ENCODE results near the gene SERPINH1. TPM values are rescaled to one million over a fixed set of nuclear protein-coding genes. Genes with fewer than 3 reads are reported as not detected.

The SERPINH1 gene
- total and polyA plus RNA-seq, 2 donors (not counting 3 experiments of a cell fraction or from before 2014, with no cell fraction given), result 409 to 816 TPM

DNA sequence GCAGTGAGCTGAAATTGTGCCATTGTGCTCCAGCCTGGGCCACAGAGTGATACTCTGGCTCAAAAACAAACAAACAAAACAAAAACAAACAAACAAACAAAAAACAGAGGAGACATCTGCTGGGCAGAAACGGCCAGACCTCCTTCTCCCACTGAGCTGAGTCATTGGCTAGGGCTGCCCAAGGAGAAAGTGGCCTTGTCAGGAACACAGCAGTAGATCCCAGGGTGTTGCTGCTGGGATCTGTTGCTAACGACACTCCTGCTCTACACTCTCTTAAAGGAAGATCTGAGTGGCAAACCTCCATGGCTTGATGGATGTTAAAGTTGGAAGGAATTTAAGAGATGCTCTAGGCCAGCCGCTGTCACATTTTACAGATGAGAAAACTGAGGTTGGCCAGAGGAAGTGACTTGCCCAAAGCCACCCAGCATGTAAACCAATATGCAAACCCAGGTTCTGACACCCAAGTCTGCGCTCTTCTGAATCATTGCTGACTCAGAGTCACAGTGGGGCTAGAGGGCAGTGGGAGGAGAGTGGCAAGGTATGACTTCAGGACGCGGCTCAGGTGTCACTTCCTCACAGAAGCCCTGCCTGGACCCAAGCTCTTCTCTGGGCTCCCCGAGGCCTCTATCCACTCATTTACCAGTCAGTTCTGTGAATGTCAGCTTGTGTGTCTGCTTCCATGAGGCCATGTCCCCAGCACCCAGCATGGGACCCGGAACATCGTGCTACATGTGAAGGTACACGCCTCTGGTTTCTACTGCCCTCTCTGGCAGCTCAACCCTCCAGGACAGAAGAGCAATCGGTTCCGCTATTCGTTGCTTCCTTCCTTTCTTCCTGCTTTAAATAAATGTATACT, 25.0 kb upstream of the SERPINH1 start:
- ChIA-PET POLR2A (no interaction called here), CTCF (interaction anchor here (1.1 to 1.7 kb wide), 2 partner anchors 129 to 149 kb away, joined by 4 to 5 read pairs; no protein-coding TSS in a partner anchor)
- Histone ChIP-seq H3K36me3 (ENCODE audit: control insufficient read depth in 2 of 2, extremely low read depth in 1 of 2, insufficient read depth in 2 of 2, low read length in 2 of 2) (no peaks in the 10 kb centered on the region), H3K4me3 (replicated peaks in 1 of 3; ENCODE audit: insufficient read depth in 1 of 3, low read depth in 1 of 3, low read length in 3 of 3) (no peak overlapping the region), H3K4me1 (ENCODE audit: control insufficient read depth, extremely low read depth, insufficient read depth, low read length) (peaks cover 14% of the 10 kb centered on the region), H3K27ac (ENCODE audit: insufficient read depth, low read depth, low read length) (no peak overlapping the region), H3K27me3 (ENCODE audit: control insufficient read depth in 2 of 2, insufficient read depth in 2 of 2, low read length in 2 of 2) (no peaks in the 10 kb centered on the region), H2AFZ (ENCODE audit: low read depth, low read length) (no peak overlapping the region), H3K9ac (replicated peaks; ENCODE audit: extremely low read depth, insufficient read depth, low read length) (no peak overlapping the region), H3K4me2 (ENCODE audit: insufficient read depth, low read length) (no peak overlapping the region), H4K20me1 (replicated peaks; ENCODE audit: control insufficient read depth, extremely low read depth, insufficient read depth, low read length) (no peaks in the 10 kb centered on the region), H3K9me3 (replicated peaks; ENCODE audit: control insufficient read depth, insufficient read depth, low read length) (no peaks in the 10 kb centered on the region), H3K79me2 (ENCODE audit: control insufficient read depth, insufficient read depth, low read length) (no peaks in the 10 kb centered on the region), H3K9me1 (replicated peaks; ENCODE audit: control insufficient read depth, extremely low read depth, insufficient read depth, low read length) (no peaks in the 10 kb centered on the region)
- intact Hi-C loops (cut with micrococcal nuclease), result no loop called here
- dilution Hi-C loops (cut with MboI; ENCODE audit: extremely low pct_ligation_motif_present, low sequenced_read_pairs), result loop anchor here (10.0 kb wide), 1 partner anchor 92 kb away; no protein-coding TSS in a partner anchor
- DNase-seq (ENCODE audit: low read depth, low spot score) (no peak), FAIRE-seq (peak; percentile 47)
- BruUV-seq (replicated peaks), result no TSS peak
- TF ChIP-seq, protein P1, sequence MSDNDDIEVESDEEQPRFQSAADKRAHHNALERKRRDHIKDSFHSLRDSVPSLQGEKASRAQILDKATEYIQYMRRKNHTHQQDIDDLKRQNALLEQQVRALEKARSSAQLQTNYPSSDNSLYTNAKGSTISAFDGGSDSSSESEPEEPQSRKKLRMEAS (IDR thresholded peaks at IDR 0.05; ENCODE audit: insufficient read depth, insufficient read length), result no peak
- TF ChIP-seq POLR2AphosphoS5 (IDR thresholded peaks at IDR 0.05; ENCODE audit: insufficient read depth, low read depth, low read length) (no peak), MYC (IDR thresholded peaks at IDR 0.05; ENCODE audit: low read depth, low read length) (no peak), JUN (IDR thresholded peaks at IDR 0.05; ENCODE audit: borderline replicate concordance, insufficient read depth, insufficient read length, low read depth) (no peak), EZH2 (IDR thresholded peaks at IDR 0.05; ENCODE audit: borderline replicate concordance, low read depth, low read length, severe bottlenecking) (no peak), POLR2A (IDR thresholded peaks at IDR 0.05; ENCODE audit: low read depth, low read length) (no peak), FOS (IDR thresholded peaks at IDR 0.05; ENCODE audit: borderline replicate concordance, insufficient read depth, low read length) (no peak), GATA2 (IDR thresholded peaks at IDR 0.05; ENCODE audit: insufficient read depth, insufficient read length, low read depth, low read length) (no peak)
- TF ChIP-seq, protein P2, sequence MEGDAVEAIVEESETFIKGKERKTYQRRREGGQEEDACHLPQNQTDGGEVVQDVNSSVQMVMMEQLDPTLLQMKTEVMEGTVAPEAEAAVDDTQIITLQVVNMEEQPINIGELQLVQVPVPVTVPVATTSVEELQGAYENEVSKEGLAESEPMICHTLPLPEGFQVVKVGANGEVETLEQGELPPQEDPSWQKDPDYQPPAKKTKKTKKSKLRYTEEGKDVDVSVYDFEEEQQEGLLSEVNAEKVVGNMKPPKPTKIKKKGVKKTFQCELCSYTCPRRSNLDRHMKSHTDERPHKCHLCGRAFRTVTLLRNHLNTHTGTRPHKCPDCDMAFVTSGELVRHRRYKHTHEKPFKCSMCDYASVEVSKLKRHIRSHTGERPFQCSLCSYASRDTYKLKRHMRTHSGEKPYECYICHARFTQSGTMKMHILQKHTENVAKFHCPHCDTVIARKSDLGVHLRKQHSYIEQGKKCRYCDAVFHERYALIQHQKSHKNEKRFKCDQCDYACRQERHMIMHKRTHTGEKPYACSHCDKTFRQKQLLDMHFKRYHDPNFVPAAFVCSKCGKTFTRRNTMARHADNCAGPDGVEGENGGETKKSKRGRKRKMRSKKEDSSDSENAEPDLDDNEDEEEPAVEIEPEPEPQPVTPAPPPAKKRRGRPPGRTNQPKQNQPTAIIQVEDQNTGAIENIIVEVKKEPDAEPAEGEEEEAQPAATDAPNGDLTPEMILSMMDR (IDR thresholded peaks at IDR 0.05; ENCODE audit: extremely low read depth in 1 of 2, insufficient read depth in 1 of 2, low read depth in 1 of 2, low read length in 2 of 2), result no peak
